Neural progenitor cell (in vitro differentiated cells): Measurements from ENCODE around the gene GCN1. TPM values are rescaled to one million over a fixed set of nuclear protein-coding genes. Genes with fewer than 3 reads are reported as not detected.
A peak's percentile ranks its signal among the peaks of the same experiment; 100 is the strongest.

Source experiments
- DNase-seq: peaks from one replicate; pipeline ENCODE4 v3.0.0-alpha.2; 2016; ENCODE audit warnings: low spot score
- H2AFZ ChIP-seq: fragments of 200-600 bp; sonication (generic); replicated peaks from 2 replicates; pipeline ENCODE4 v1.6.1; 2016; ENCODE audit warnings: antibody characterized with exemption
- H3F3A ChIP-seq: fragments of 200-600 bp; sonication (generic); 2 replicates; pipeline ENCODE4 v1.6.1; 2016; ENCODE audit warnings: antibody characterized with exemption, low read depth
- H3K27ac ChIP-seq: fragments of 200-600 bp; sonication (generic); 2 replicates; pipeline ENCODE4 v1.5.1; 2016; ENCODE audit warnings: mild to moderate bottlenecking
- H3K27me3 ChIP-seq: fragments of 200-600 bp; sonication (generic); 2 replicates; pipeline ENCODE4 v1.6.1; 2016; ENCODE audit warnings: mild to moderate bottlenecking, moderate library complexity
- H3K36me3 ChIP-seq: fragments of 200-600 bp; sonication (generic); 2 replicates; pipeline ENCODE4 v1.5.1; 2016
- H3K4me1 ChIP-seq: fragments of 200-600 bp; sonication (generic); 2 replicates; pipeline ENCODE4 v1.6.1; 2016; ENCODE audit warnings: mixed run types
- H3K4me2 ChIP-seq: fragments of 200-600 bp; sonication (generic); 2 replicates; pipeline ENCODE4 v1.6.1; 2016
- H3K4me3 ChIP-seq: fragments of 200-600 bp; sonication (generic); 2 replicates; pipeline ENCODE4 v1.5.1; 2016
- H3K79me2 ChIP-seq: fragments of 200-600 bp; sonication (generic); 2 replicates; pipeline ENCODE4 v1.6.1; 2016; ENCODE audit warnings: low read depth
- H3K9ac ChIP-seq: fragments of 200-600 bp; sonication (generic); 2 replicates; pipeline ENCODE4 v1.6.1; 2016
- H3K9me3 ChIP-seq: fragments of 200-600 bp; sonication (generic); 2 replicates; pipeline ENCODE4 v1.5.1; 2016; ENCODE audit warnings: low read depth
- H4K20me1 ChIP-seq: fragments of 200-600 bp; sonication (generic); 2 replicates; pipeline ENCODE4 v1.6.1; 2016; ENCODE audit warnings: low read depth
- H3K27ac Mint-ChIP-seq: 3 replicates; pipeline ENCODE4 v1.8.0; 2021; ENCODE audit warnings: mixed read lengths
- H3K27me3 Mint-ChIP-seq: 2 replicates; pipeline ENCODE4 v1.8.0; 2022; ENCODE audit warnings: low read depth, mild to moderate bottlenecking, inconsistent platforms, moderate library complexity, mixed read lengths; ENCODE audit not compliant: insufficient read depth
- H3K36me3 Mint-ChIP-seq: 3 replicates; pipeline ENCODE4 v1.8.0; 2021; ENCODE audit warnings: mixed read lengths
- H3K4me1 Mint-ChIP-seq: 3 replicates; pipeline ENCODE4 v1.8.0; 2021; ENCODE audit warnings: mixed read lengths
- H3K4me3 Mint-ChIP-seq: 3 replicates; pipeline ENCODE4 v1.8.0; 2021; ENCODE audit warnings: mild to moderate bottlenecking, moderate library complexity, mixed read lengths
- H3K9me3 Mint-ChIP-seq: 3 replicates; pipeline ENCODE4 v1.8.0; 2020; ENCODE audit warnings: mixed read lengths
- EZH2 ChIP-seq: fragments of 200-600 bp; sonication (generic); IDR thresholded peaks from 2 replicates; pipeline ENCODE4 v1.6.1; 2017; ENCODE audit warnings: antibody characterized with exemption, mild to moderate bottlenecking, moderate library complexity
- EZH2phosphoT487 ChIP-seq: fragments of 200-600 bp; sonication (generic); IDR thresholded peaks from 2 replicates; pipeline ENCODE4 v1.6.1; 2017; ENCODE audit warnings: antibody characterized with exemption
- total RNA-seq: library from RNA; depleted of rRNA; stranded (reverse); fragments of >200 nt; gene quantifications from 2 replicates; pipeline ENCODE4 v1.2.3, GENCODE V29; 2015; ENCODE audit warnings: low replicate concordance
- TF ChIP-seq, protein P1 (sequence below): fragments of 200-600 bp; sonication (generic); IDR thresholded peaks from 2 replicates; pipeline ENCODE4 v1.5.1; 2017; ENCODE audit warnings: antibody characterized with exemption, mild to moderate bottlenecking

Gene GCN1, protein sequence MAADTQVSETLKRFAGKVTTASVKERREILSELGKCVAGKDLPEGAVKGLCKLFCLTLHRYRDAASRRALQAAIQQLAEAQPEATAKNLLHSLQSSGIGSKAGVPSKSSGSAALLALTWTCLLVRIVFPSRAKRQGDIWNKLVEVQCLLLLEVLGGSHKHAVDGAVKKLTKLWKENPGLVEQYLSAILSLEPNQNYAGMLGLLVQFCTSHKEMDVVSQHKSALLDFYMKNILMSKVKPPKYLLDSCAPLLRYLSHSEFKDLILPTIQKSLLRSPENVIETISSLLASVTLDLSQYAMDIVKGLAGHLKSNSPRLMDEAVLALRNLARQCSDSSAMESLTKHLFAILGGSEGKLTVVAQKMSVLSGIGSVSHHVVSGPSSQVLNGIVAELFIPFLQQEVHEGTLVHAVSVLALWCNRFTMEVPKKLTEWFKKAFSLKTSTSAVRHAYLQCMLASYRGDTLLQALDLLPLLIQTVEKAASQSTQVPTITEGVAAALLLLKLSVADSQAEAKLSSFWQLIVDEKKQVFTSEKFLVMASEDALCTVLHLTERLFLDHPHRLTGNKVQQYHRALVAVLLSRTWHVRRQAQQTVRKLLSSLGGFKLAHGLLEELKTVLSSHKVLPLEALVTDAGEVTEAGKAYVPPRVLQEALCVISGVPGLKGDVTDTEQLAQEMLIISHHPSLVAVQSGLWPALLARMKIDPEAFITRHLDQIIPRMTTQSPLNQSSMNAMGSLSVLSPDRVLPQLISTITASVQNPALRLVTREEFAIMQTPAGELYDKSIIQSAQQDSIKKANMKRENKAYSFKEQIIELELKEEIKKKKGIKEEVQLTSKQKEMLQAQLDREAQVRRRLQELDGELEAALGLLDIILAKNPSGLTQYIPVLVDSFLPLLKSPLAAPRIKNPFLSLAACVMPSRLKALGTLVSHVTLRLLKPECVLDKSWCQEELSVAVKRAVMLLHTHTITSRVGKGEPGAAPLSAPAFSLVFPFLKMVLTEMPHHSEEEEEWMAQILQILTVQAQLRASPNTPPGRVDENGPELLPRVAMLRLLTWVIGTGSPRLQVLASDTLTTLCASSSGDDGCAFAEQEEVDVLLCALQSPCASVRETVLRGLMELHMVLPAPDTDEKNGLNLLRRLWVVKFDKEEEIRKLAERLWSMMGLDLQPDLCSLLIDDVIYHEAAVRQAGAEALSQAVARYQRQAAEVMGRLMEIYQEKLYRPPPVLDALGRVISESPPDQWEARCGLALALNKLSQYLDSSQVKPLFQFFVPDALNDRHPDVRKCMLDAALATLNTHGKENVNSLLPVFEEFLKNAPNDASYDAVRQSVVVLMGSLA (N-terminal part only)
- 60.9 and 74.3 TPM in 2 replicates for total RNA-seq

DNA sequence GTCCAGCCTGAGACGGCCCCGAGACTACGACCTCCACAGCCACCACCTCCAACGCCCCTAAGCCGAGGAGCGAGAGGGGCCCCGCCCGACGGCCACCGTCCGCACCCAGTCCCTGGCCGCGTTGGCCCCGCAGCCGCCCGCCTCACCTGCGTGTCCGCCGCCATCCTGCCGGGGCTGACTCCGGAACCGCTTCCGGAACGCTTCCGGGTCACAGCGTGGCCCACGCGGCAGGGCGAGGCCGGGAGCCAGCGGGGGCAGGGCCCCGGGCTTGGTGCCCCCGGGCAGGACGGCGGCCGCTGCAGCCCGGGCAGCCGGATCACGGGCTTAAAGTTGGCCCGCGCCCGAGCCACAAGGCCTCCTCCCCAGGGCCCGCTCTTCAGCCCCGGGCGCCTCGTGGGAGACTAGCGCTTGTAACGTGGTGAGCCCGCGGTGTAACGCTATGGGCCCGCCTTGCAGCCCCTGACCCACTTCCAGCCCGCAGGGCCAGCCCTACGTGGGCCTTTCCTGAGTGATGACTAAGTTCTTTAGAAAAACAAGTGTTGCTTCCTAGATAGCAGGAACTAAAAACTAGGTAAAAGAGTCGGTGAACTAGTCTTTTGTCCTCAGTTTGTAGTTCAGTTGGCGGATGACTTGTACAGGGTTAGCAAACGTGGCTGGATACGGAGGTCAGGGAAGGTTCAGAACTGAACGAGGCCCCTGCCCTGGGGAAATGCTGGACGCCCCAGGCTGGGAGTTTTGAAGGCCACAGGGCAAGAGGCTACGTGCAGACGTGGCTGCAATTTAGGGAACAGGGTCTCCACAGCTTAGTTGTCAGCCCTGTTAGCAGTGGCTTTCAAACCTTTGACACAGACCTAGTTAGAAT, at the start of gene GCN1:
Gene GCN1, minus strand, starts transcription at position 182 of the 862 bp plus-strand sequence. Its CDS starts 18 bp downstream, at position 164.
- Histone ChIP-seq H4K20me1 (peaks cover 39% of the 10 kb centered on the region), H3F3A (peaks cover 54% of the 10 kb centered on the region), H3K4me2 (peak within 1 kb of the TSS; percentile 99), H3K79me2 (peaks cover 82% of the 10 kb centered on the region), H3K27ac (peak within 1 kb of the TSS; percentile 81), H3K4me3 (peak within 1 kb of the TSS; percentile 95), H3K4me1 (peaks cover 19% of the 10 kb centered on the region), H3K27me3 (no peaks in the 10 kb centered on the region), H3K9ac (peak within 1 kb of the TSS; percentile 81), H3K36me3 (peaks cover 2% of the 10 kb centered on the region), H3K9me3 (no peaks in the 10 kb centered on the region), H2AFZ (peak within 1 kb of the TSS; percentile 26)
- H3K27me3 Mint-ChIP-seq = peaks cover 3% of the 10 kb centered on the region
- peaks cover 23% of the 10 kb centered on the region for H3K36me3 Mint-ChIP-seq
- H3K27ac Mint-ChIP-seq = peak within 1 kb of the TSS; percentile 88
- H3K4me3 Mint-ChIP-seq = peak within 1 kb of the TSS; percentile 91
- peak; percentile 81 for DNase-seq
- peaks cover 34% of the 10 kb centered on the region for H3K4me1 Mint-ChIP-seq
- no peaks in the 10 kb centered on the region for H3K9me3 Mint-ChIP-seq
- TF ChIP-seq, protein P1, sequence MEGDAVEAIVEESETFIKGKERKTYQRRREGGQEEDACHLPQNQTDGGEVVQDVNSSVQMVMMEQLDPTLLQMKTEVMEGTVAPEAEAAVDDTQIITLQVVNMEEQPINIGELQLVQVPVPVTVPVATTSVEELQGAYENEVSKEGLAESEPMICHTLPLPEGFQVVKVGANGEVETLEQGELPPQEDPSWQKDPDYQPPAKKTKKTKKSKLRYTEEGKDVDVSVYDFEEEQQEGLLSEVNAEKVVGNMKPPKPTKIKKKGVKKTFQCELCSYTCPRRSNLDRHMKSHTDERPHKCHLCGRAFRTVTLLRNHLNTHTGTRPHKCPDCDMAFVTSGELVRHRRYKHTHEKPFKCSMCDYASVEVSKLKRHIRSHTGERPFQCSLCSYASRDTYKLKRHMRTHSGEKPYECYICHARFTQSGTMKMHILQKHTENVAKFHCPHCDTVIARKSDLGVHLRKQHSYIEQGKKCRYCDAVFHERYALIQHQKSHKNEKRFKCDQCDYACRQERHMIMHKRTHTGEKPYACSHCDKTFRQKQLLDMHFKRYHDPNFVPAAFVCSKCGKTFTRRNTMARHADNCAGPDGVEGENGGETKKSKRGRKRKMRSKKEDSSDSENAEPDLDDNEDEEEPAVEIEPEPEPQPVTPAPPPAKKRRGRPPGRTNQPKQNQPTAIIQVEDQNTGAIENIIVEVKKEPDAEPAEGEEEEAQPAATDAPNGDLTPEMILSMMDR = no peak
- TF ChIP-seq EZH2phosphoT487 (no peak), EZH2 (no peak)

GRCh38 chr12:120242971-120243699, 48.6 kb upstream of the GCN1 start:
- TF ChIP-seq EZH2 (no peak), EZH2phosphoT487 (no peak)
- TF ChIP-seq, protein P1 = no peak
- Histone ChIP-seq H2AFZ (no peak overlapping the region), H3K9me3 (no peaks in the 10 kb centered on the region), H3K4me3 (no peak overlapping the region), H3K27ac (no peak overlapping the region), H3K9ac (no peak overlapping the region), H3F3A (peaks cover 32% of the 10 kb centered on the region), H3K27me3 (no peaks in the 10 kb centered on the region), H4K20me1 (peaks cover 66% of the 10 kb centered on the region), H3K4me2 (no peak overlapping the region), H3K36me3 (no peaks in the 10 kb centered on the region), H3K79me2 (peaks cover 32% of the 10 kb centered on the region), H3K4me1 (peaks cover 4% of the 10 kb centered on the region)
- Mint-ChIP-seq H3K27ac (peak overlapping the region; percentile 13), H3K4me1 (peaks cover 47% of the 10 kb centered on the region), H3K4me3 (no peak overlapping the region), H3K9me3 (no peaks in the 10 kb centered on the region), H3K27me3 (peaks cover 3% of the 10 kb centered on the region), H3K36me3 (no peaks in the 10 kb centered on the region)
- DNase-seq = no peak
